ENCODE results near the gene MED13. TPM values are rescaled to one million over a fixed set of nuclear protein-coding genes. Genes with fewer than 3 reads are reported as not detected.

The MED13 gene, protein sequence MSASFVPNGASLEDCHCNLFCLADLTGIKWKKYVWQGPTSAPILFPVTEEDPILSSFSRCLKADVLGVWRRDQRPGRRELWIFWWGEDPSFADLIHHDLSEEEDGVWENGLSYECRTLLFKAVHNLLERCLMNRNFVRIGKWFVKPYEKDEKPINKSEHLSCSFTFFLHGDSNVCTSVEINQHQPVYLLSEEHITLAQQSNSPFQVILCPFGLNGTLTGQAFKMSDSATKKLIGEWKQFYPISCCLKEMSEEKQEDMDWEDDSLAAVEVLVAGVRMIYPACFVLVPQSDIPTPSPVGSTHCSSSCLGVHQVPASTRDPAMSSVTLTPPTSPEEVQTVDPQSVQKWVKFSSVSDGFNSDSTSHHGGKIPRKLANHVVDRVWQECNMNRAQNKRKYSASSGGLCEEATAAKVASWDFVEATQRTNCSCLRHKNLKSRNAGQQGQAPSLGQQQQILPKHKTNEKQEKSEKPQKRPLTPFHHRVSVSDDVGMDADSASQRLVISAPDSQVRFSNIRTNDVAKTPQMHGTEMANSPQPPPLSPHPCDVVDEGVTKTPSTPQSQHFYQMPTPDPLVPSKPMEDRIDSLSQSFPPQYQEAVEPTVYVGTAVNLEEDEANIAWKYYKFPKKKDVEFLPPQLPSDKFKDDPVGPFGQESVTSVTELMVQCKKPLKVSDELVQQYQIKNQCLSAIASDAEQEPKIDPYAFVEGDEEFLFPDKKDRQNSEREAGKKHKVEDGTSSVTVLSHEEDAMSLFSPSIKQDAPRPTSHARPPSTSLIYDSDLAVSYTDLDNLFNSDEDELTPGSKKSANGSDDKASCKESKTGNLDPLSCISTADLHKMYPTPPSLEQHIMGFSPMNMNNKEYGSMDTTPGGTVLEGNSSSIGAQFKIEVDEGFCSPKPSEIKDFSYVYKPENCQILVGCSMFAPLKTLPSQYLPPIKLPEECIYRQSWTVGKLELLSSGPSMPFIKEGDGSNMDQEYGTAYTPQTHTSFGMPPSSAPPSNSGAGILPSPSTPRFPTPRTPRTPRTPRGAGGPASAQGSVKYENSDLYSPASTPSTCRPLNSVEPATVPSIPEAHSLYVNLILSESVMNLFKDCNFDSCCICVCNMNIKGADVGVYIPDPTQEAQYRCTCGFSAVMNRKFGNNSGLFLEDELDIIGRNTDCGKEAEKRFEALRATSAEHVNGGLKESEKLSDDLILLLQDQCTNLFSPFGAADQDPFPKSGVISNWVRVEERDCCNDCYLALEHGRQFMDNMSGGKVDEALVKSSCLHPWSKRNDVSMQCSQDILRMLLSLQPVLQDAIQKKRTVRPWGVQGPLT (N-terminal part only)
- 33.6 and 46.8 TPM in 2 replicates for total RNA-seq

- no peak for DNase-seq (ENCODE audit: low read depth, low spot score)
These were observed at the start of gene MED13 for GRCh38 chr17:62064791-62065563. Gene MED13 (minus strand): TSS chr17:62065278. CDS start chr17:62065205, 73 bp downstream.

DNA sequence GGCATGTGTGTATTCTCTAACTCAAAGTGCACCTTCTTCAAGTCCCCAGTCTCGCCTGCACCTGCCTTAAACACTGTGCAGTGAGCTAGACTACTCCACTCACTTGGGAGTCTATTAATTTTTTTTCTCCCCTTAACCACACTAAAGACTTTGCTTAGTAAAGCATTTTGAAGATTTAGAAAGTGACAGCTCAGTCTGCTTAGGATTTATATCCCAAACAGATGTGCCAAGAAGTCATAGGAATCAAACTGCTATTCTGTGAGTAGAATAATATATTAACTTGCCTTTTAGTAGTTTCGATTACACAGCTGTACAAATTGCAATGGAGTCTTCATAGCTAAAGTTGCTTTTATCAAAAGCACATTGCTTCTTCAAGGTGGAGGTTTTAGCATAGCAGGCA, 47.2 kb upstream of the MED13 start:
- DNase-seq (ENCODE audit: low read depth, low spot score) = no peak

DNA sequence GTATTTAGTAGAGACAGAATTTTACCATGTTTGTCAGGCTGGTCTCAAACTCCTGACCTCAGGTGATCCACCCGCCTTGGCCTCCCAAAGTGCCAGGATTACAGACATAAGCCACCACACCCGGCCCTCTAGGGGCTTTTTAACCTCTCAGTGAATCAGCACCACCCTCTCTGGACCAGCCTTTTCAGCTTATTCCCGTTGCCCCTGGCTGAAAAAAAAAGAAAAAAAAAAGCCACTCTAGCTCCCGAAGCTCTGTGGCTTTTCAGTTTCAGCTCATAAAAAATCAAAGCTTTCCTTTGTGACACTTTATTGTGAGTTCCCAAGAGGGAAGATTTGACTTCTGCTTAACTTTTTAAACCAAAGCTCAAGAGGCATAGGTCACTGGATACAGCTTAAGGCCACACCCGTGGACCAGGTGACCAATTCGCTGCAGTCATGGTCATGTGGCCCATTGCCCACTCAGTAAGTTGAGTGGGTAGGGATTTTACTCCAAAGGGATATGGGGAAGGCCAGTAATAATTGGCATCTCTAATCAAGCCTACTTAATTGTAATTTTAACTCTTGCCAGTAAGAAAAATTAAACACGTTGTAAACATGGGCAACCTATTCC, 46.6 kb upstream of the MED13 start:
- no peak for DNase-seq (ENCODE audit: low read depth, low spot score)

- no peak for DNase-seq (ENCODE audit: low read depth, low spot score)
These were observed 45.9 kb upstream of the MED13 start for GRCh38 chr17:62110923-62111484.

DNA sequence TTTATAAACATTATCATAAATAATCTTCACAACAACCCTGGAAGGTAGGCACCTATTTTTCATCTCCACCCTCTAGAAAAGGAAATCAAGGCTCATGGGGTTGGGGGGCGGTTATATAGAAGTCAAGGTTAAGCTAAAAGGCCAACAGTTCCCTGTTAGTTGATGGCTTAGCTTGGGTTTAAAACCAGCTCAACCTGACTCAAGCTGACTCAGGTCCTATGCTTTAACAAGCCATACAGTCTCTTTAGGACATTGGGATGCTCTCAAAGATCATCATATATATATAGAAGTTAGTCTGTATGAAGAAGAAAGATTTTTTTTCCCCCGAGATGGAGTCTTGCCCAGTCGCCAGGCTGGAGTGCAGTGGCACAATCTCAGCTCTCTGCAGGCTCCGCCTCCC, 44.8 kb upstream of the MED13 start:
- DNase-seq (ENCODE audit: low read depth, low spot score) = no peak

- DNase-seq (ENCODE audit: low read depth, low spot score) = no peak
These were observed 44.4 kb upstream of the MED13 start for GRCh38 chr17:62109378-62109902.

- no peak for DNase-seq (ENCODE audit: low read depth, low spot score)
These were observed 40.8 kb upstream of the MED13 start for GRCh38 chr17:62105861-62106260.

GRCh38 chr17:62105357-62105756, 40.3 kb upstream of the MED13 start:
- DNase-seq (ENCODE audit: low read depth, low spot score) = no peak

DNA sequence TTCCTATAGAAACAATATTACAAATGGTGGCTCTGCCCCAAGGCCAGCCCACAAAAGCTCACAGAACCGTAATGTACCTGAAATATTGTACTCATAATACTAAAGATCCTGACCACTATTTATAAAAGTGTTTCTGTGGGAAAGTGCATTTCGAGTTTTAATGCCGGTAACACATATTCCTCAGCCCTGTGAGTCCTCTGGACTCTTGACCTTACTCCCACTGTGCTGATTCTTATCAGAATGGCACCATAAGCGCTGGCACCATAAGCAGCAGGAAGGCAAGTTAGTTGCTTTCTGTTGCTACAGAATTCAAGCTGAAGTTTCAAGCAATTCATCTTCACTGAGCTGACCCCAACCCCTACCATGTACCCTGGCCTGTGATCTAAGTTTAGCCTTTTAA, 36.4 kb upstream of the MED13 start:
- no peak for DNase-seq (ENCODE audit: low read depth, low spot score)

DNA sequence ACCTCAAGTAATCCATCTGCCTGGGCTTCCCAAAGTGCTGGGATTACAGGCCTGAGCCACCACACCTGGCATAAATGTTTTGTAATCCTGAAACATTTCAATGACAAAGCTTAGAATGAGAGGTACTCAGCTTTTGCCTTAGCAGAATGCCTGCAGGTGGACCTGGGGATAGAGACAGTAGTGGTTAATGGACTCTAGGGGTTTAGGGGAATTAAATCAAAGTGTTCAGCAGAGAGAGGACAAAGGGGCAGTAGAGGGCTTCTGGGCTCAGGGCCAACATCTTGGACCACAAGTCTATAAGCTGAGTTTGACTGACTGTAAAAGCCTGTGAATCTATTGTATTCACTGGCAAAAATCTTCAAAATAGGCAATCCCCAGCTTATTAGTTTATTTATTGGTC, 36.0 kb upstream of the MED13 start:
- no peak for DNase-seq (ENCODE audit: low read depth, low spot score)

DNA sequence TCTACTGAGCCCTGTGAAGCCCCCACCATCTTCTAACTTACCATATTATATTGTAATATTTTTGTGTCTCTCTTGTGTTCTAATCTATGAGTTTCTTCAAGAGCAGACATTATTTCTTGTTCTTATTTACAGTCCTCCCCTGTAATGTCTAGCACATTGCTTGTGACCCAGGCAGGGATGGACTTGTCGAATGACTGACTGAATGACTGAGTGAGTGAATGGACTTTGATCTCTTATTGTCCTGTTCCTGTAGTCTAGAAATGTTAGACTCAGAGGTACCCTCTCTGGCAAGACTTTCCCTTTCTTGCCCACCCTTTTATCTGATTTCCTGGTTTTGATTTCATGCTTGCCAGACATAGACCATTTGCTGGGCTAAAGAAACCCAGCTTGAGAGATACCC, 35.0 kb upstream of the MED13 start:
- DNase-seq (ENCODE audit: low read depth, low spot score) = no peak

DNA sequence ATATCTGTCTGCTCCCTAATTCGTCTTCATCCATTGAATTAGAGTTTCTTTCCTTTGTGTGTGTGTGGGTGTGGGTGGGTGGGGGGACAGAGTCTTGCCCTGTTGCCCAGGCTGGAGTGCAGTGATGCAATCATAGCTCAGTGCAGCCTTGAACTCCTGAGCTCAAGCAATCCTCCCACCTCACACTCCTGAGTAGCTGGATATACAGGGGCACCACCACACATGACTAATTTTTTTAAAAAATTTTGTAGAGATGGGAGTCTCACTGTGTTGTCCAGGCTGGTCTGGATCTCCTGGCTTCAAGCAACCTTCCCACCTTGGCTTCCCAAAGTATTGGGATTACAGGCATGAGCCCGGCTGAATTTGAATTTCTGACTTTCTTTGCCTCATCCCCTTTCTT, 34.5 kb upstream of the MED13 start:
- DNase-seq (ENCODE audit: low read depth, low spot score) = no peak

GRCh38 chr17:62098623-62099231, 33.6 kb upstream of the MED13 start:
- DNase-seq (ENCODE audit: low read depth, low spot score) = no peak

- DNase-seq (ENCODE audit: low read depth, low spot score) = no peak
These were observed 31.3 kb upstream of the MED13 start for GRCh38 chr17:62096401-62096670.

DNA sequence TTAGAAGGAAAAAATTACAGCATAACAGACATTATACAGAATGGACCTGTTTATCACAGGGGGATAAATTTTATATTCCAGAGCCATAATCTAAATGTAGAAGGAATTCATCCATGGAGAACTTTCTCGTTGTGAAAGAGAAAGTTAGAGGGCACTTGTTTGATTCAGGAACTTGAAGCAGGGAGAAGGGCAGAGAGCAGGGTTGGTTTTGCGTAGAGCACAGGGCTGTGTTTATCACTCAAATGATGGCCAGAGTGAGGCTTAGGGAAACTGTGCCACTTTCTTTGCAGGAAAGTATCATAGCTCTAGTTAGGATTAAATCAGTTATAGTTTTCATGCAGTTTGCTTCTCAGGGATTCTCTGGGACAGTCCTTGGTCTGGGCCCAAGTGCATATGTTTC, 29.1 kb upstream of the MED13 start:
- no peak for DNase-seq (ENCODE audit: low read depth, low spot score)

DNA sequence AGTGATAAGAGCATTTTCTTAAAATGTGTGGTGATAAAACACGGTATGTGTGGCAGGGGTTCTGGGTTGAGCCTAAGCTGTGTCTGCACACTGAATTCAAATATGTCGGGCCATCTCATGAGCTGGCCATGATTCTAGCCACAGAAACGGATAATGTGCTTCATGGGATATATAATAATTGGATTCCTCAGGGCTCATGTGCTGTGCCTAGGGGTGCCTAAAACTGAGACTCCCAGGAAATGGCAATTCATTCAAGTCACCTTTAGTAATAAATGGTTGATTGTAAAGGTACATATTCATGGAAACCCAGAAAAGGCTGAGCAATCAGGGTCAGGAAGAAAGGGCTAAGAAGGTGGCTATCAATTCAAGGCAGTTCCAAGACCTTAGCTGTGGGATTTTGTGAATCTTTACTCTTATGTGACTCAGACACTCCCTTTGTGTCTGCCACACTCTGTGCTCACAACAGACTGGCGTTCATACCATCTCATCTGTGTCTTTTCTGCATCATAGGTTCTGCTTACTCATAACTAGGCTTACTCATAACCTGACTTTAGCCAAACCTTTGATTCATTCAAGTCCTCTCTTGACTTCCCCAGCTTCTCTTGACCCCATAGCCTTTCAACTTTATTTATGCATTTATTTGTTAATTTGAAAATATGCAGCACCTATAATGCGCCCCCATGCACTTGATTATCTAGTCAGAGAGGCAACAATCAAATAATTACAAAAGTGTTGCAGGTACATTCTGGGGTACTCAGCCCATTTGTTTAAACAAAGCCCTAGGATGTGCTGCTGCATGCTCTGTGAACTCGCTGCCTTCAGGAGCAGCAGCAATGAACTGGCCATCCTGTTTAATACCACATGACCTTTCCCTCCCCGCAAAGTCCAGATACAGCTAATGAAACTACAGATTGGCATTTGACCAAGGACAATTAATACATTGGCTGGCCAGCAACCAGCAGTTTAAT, 28.4 kb upstream of the MED13 start:
- DNase-seq (ENCODE audit: low read depth, low spot score) = no peak

DNA sequence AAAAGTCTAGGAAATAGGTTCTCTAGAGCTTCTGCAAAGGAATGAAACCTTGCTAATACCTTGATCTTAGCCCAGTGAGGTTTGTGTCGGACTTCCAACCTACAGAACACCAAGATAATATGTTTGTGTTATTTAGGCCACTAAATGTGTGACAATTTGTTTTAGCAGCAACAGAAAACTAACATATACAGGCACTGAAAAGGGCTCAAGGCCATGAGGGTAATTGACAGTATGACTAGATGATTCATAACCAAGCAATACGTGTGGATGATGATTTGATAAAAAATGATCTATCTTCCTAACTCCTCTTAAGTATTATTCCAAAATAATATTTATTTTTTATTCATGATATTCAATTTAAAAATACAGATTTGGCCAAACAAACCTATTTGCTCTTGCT, 27.7 kb upstream of the MED13 start:
- no peak for DNase-seq (ENCODE audit: low read depth, low spot score)

DNA sequence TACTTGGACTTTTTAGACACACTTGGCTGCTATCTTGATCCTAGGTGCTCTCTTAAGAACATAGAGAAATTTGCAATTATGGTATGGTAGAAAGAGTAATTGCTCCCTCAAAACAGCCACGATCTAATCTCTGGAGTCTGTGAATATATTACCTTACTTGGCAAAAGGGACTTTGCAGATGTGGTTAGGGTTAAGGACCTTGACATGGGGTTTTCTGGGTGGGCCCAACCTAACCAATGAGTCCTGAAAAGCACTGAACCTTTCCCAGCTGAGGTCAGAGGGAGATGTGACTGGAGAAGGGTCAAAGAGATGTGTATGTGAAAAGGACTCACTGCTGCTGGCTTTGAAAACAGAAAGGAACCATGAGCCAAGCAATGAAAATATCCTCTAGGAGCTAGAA, 26.7 kb upstream of the MED13 start:
- no peak for DNase-seq (ENCODE audit: low read depth, low spot score)

DNA sequence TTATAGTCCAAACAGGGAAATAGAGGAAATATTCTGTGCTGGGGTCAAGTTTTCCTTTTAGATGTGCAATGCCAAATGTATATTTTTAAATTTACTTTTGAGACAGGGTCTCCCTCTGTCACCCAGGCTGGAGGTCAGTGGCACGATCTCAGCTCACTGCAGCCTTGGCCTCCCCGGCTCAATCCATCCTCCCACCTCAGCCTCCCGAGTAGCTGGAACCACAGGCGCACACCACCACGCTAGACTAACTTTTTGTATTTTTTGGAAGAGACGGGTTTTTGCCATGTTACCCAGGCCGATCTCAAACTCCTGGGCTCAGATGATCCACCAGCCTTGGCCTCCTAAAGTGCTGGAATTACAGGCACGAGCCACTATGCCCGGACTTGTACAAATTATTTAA, 25.8 kb upstream of the MED13 start:
- no peak for DNase-seq (ENCODE audit: low read depth, low spot score)

Measured in pulmonary artery endothelial cell (primary cell).